Measurements from ENCODE around the gene CR1. TPM values are rescaled to one million over a fixed set of nuclear protein-coding genes. Genes with fewer than 3 reads are reported as not detected.
A peak's percentile ranks its signal among the peaks of the same experiment; 100 is the strongest.

Gene CR1
- total and polyA plus RNA-seq, 9 of the 15 experiments (the other 6 are each of a cell fraction or from before 2014, with no cell fraction given) = 0.07 to 0.47 (median 0.18) TPM

DNA sequence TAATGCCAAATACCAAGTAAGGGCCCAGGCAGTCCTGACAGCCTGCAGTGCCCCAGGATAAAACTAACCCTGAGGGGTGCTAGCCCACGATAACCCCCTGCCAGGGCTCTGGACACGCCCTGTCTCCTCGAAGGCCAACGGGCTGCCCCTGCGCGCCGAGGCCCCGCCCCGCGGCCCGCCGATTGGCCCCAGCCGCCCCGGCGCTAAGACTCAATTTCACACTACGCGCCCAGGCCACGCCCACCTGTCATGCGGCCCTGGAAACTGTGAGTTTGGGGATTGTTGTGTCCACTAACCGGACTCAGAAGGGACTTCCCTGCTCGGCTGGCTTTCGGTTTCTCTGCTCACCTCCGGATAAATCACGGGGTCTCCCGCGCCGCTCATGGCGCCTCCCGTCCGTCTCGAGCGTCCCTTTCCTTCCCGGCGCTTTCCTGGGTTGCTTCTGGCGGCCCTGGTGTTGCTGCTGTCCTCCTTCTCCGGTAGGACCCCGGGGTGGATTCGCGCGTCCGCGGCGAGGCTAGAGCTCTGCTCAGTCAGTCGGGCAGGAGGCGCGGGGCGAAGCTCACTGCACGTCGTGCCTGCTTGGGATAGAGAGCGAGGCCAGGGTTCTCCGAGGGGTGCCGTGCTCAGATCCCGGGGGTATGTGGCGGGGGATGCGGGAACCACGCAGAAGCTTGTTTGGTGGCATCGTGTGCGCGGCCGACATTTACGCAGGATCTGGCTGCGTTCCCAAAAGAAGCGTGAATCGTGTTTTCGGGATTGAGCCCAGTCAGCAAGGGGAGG, 149.1 kb downstream of the CR1 start, which contains the start of gene CR1L (continued):
- TF ChIP-seq, protein P1, sequence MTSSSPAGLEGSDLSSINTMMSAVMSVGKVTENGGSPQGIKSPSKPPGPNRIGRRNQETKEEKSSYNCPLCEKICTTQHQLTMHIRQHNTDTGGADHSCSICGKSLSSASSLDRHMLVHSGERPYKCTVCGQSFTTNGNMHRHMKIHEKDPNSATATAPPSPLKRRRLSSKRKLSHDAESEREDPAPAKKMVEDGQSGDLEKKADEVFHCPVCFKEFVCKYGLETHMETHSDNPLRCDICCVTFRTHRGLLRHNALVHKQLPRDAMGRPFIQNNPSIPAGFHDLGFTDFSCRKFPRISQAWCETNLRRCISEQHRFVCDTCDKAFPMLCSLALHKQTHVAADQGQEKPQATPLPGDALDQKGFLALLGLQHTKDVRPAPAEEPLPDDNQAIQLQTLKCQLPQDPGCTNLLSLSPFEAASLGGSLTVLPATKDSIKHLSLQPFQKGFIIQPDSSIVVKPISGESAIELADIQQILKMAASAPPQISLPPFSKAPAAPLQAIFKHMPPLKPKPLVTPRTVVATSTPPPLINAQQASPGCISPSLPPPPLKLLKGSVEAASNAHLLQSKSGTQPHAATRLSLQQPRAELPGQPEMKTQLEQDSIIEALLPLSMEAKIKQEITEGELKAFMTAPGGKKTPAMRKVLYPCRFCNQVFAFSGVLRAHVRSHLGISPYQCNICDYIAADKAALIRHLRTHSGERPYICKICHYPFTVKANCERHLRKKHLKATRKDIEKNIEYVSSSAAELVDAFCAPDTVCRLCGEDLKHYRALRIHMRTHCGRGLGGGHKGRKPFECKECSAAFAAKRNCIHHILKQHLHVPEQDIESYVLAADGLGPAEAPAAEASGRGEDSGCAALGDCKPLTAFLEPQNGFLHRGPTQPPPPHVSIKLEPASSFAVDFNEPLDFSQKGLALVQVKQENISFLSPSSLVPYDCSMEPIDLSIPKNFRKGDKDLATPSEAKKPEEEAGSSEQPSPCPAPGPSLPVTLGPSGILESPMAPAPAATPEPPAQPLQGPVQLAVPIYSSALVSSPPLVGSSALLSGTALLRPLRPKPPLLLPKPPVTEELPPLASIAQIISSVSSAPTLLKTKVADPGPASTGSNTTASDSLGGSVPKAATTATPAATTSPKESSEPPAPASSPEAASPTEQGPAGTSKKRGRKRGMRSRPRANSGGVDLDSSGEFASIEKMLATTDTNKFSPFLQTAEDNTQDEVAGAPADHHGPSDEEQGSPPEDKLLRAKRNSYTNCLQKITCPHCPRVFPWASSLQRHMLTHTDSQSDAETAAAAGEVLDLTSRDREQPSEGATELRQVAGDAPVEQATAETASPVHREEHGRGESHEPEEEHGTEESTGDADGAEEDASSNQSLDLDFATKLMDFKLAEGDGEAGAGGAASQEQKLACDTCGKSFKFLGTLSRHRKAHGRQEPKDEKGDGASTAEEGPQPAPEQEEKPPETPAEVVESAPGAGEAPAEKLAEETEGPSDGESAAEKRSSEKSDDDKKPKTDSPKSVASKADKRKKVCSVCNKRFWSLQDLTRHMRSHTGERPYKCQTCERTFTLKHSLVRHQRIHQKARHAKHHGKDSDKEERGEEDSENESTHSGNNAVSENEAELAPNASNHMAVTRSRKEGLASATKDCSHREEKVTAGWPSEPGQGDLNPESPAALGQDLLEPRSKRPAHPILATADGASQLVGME (CRISPR knock-in tag; IDR thresholded peaks at IDR 0.05) = peak; percentile 84; the same call in 1 of the 2 replicates
- TF ChIP-seq, protein P2, sequence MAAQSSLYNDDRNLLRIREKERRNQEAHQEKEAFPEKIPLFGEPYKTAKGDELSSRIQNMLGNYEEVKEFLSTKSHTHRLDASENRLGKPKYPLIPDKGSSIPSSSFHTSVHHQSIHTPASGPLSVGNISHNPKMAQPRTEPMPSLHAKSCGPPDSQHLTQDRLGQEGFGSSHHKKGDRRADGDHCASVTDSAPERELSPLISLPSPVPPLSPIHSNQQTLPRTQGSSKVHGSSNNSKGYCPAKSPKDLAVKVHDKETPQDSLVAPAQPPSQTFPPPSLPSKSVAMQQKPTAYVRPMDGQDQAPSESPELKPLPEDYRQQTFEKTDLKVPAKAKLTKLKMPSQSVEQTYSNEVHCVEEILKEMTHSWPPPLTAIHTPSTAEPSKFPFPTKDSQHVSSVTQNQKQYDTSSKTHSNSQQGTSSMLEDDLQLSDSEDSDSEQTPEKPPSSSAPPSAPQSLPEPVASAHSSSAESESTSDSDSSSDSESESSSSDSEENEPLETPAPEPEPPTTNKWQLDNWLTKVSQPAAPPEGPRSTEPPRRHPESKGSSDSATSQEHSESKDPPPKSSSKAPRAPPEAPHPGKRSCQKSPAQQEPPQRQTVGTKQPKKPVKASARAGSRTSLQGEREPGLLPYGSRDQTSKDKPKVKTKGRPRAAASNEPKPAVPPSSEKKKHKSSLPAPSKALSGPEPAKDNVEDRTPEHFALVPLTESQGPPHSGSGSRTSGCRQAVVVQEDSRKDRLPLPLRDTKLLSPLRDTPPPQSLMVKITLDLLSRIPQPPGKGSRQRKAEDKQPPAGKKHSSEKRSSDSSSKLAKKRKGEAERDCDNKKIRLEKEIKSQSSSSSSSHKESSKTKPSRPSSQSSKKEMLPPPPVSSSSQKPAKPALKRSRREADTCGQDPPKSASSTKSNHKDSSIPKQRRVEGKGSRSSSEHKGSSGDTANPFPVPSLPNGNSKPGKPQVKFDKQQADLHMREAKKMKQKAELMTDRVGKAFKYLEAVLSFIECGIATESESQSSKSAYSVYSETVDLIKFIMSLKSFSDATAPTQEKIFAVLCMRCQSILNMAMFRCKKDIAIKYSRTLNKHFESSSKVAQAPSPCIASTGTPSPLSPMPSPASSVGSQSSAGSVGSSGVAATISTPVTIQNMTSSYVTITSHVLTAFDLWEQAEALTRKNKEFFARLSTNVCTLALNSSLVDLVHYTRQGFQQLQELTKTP (IDR thresholded peaks at IDR 0.05; ENCODE audit: low read depth in 1 of 2, partially characterized antibody in 2 of 2) = peak in 1 of 2 experiments; percentile 42
- peak; percentile 53 for TF ChIP-seq NCOR1 (IDR thresholded peaks at IDR 0.05)
- TF ChIP-seq ZC3H8 (IDR thresholded peaks at IDR 0.05) = no peak
- TF ChIP-seq TBP (optimal IDR thresholded peaks at IDR 0.05; ENCODE audit: low read depth, low read length) = peak; percentile 56
- TF ChIP-seq SMARCC2 (IDR thresholded peaks at IDR 0.05; ENCODE audit: low read depth) = peak; percentile 25; the same call in 1 of the 2 replicates
- TF ChIP-seq JUN (IDR thresholded peaks at IDR 0.05; ENCODE audit: borderline replicate concordance, low read depth, low read length) = peak; percentile 28; the same call in 1 of the 2 replicates
- TF ChIP-seq JUN (CRISPR knock-in tag; IDR thresholded peaks at IDR 0.05; ENCODE audit: borderline replicate concordance) = peak; percentile 87; the same call in 1 of the 2 replicates
- peak; percentile 90 for TF ChIP-seq NFIC (IDR thresholded peaks at IDR 0.05)
- peak; percentile 64; the same call in 1 of the 2 replicates for TF ChIP-seq PML (IDR thresholded peaks at IDR 0.05; ENCODE audit: low read length)
- no peak for TF ChIP-seq ZNF212 (CRISPR knock-in tag; IDR thresholded peaks at IDR 0.05)
- TF ChIP-seq ZNF699 (CRISPR knock-in tag; IDR thresholded peaks at IDR 0.05; ENCODE audit: insufficient replicate concordance) = no peak
- TF ChIP-seq ZNF263 (CRISPR knock-in tag; IDR thresholded peaks at IDR 0.05; ENCODE audit: borderline replicate concordance) = 0 out of 2 replicates have a peak, but pooled peaks have one; percentile 47
- TF ChIP-seq, protein P3, sequence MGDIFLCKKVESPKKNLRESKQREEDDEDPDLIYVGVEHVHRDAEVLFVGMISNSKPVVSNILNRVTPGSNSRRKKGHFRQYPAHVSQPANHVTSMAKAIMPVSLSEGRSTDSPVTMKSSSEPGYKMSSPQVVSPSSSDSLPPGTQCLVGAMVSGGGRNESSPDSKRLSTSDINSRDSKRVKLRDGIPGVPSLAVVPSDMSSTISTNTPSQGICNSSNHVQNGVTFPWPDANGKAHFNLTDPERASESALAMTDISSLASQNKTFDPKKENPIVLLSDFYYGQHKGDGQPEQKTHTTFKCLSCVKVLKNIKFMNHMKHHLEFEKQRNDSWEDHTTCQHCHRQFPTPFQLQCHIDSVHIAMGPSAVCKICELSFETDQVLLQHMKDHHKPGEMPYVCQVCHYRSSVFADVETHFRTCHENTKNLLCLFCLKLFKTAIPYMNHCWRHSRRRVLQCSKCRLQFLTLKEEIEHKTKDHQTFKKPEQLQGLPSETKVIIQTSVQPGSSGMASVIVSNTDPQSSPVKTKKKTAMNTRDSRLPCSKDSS (IDR thresholded peaks at IDR 0.05; ENCODE audit: low read depth, partially characterized antibody) = no peak
- no peak for TF ChIP-seq FOXM1 (IDR thresholded peaks at IDR 0.05; ENCODE audit: low read depth)
- no peak; the same call in 1 of the 2 replicates for TF ChIP-seq FOXM1 (CRISPR knock-in tag; IDR thresholded peaks at IDR 0.05; ENCODE audit: low read depth)
